GM12891 (cell line): ENCODE results near the gene EML2.

Experiments used
- PAX5 ChIP-seq: IDR thresholded peaks from 2 replicates; pipeline ENCODE4 v1.6.1; 2011; ENCODE audit warnings: low read length, moderate library complexity, mild to moderate bottlenecking; ENCODE audit not compliant: insufficient read depth, severe bottlenecking
- POLR2A ChIP-seq: IDR thresholded peaks from 2 replicates; pipeline ENCODE4 v1.6.1; 2011; ENCODE audit warnings: low read depth, low read length, control low read depth
- POLR2AphosphoS5 ChIP-seq: IDR thresholded peaks from 2 replicates; pipeline ENCODE4 v1.6.1; 2011; ENCODE audit warnings: low read depth, low read length, control low read depth
- TAF1 ChIP-seq: IDR thresholded peaks from 2 replicates; pipeline ENCODE4 v1.6.1; 2011; ENCODE audit warnings: low read depth, low read length, control low read depth

DNA sequence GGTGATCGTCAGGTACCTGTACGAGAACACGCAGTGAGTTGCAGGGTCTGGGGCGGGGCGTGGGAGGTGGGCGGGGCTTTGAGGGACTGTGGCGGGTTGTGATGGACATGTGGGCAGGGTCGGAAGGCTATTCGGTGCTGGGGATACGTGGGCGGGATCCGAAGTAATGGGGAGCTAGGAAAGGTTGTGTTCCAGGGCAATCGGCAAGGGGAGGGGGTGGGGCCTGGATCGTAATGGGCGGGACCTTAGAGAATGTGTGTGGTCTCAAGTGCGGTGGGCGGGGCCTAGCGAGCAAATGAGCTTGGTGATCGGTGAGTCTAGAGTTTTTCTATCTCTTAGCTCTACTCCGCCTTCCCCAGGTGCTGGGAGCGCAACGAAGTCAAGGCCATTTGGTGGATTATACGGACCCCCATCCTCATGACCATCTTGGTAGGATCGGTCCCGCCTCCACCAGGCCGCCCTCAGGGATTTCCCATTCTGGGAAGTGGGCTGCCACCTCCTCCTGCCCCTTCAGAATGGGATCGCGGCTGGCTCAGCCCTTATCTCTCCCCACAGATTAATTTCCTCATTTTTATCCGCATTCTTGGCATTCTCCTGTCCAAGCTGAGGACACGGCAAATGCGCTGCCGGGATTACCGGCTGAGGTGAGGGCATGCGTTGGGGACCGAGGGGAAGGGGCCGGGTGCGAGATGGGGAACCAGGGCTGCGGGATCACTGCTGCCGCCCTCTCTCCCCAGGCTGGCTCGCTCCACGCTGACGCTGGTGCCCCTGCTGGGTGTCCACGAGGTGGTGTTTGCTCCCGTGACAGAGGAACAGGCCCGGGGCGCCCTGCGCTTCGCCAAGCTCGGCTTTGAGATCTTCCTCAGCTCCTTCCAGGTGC lies 38.4 kb upstream of the EML2 start:
- TF ChIP-seq TAF1 (no peak), POLR2A (no peak), POLR2AphosphoS5 (no peak), PAX5 (no peak)
